ENCODE results near the gene TYRO3. TPM values are rescaled to one million over a fixed set of nuclear protein-coding genes. Genes with fewer than 3 reads are reported as not detected.

The TYRO3 gene
- total and polyA plus RNA-seq, 2 donors (not counting 1 experiment from before 2014, with no cell fraction given): 0.05 TPM; not detected in 1

- Mint-ChIP-seq H3K27ac (no peak overlapping the region), H3K4me3 (no peak overlapping the region), H3K27me3 (no peaks in the 10 kb centered on the region), H3K4me1 (no peaks in the 10 kb centered on the region), H3K9me3 (ENCODE audit: insufficient read depth) (no peaks in the 10 kb centered on the region)
- H3K9me3 ChIP-seq (ENCODE audit: control extremely low read depth in 1 of 3, control insufficient read depth in 2 of 3, insufficient read depth in 1 of 3, low read length in 2 of 3): no peaks in the 10 kb centered on the region
- WGBS (ENCODE audit: insufficient coverage): 98% methylated on average over 9 of the region's 9 CpGs
- peaks cover 0 to 13% of the 10 kb centered on the region in 2 experiments for H3K36me3 ChIP-seq (replicated peaks in 1 of 2; ENCODE audit: control extremely low read depth in 1 of 2, control insufficient read depth in 1 of 2, extremely low read depth in 1 of 2, insufficient read depth in 2 of 2, low read length in 1 of 2)
- H3K4me1 ChIP-seq (ENCODE audit: control insufficient read depth in 2 of 2, insufficient read depth in 2 of 2, low read length in 2 of 2): no peaks in the 10 kb centered on the region
- ChIA-PET POLR2A (no interaction called here), CTCF (no interaction called here)
- H3K79me2 ChIP-seq (ENCODE audit: control insufficient read depth, insufficient read depth, low read length): no peaks in the 10 kb centered on the region
- intact Hi-C loops (cut with micrococcal nuclease): no loop called here
- no peak overlapping the region for H2AFZ ChIP-seq (ENCODE audit: insufficient read depth, low read depth, low read length, poor library complexity, severe bottlenecking)
- H3K4me3 ChIP-seq (ENCODE audit: control extremely low read depth in 1 of 5, extremely low read depth in 1 of 5, insufficient read depth in 1 of 5, low read depth in 2 of 5, low read length in 4 of 5): no peak overlapping the region
- TF ChIP-seq CTCF (IDR thresholded peaks at IDR 0.05): no peak
- TF ChIP-seq EZH2 (IDR thresholded peaks at IDR 0.05; ENCODE audit: borderline replicate concordance, insufficient read depth, low read depth, low read length, poor library complexity, severe bottlenecking): no peak
- H4K20me1 ChIP-seq (ENCODE audit: control insufficient read depth, insufficient read depth, low read length, poor library complexity, severe bottlenecking): no peaks in the 10 kb centered on the region
- ATAC-seq (ENCODE audit: low read depth) (no peak), DNase-seq (no peak)
- H3K4me2 ChIP-seq (replicated peaks; ENCODE audit: low read depth, low read length, poor library complexity, severe bottlenecking): no peak overlapping the region
- no peak overlapping the region for H3K27ac ChIP-seq (ENCODE audit: low read length in 2 of 2)
- no peak overlapping the region for H3K9ac ChIP-seq (ENCODE audit: low read length)
- no peaks in the 10 kb centered on the region for H3K27me3 ChIP-seq (replicated peaks in 1 of 4; ENCODE audit: control extremely low read depth in 1 of 4, control insufficient read depth in 3 of 4, insufficient read depth in 4 of 4, low read length in 3 of 4)
Observed at GRCh38 chr15:41521614-41522013, 37.4 kb upstream of the TYRO3 start.

- Mint-ChIP-seq H3K27me3 (no peaks in the 10 kb centered on the region), H3K9me3 (ENCODE audit: insufficient read depth) (no peaks in the 10 kb centered on the region), H3K4me3 (no peak overlapping the region), H3K27ac (no peak overlapping the region), H3K4me1 (no peaks in the 10 kb centered on the region)
- Histone ChIP-seq H3K9me3 (ENCODE audit: control extremely low read depth in 1 of 3, control insufficient read depth in 2 of 3, insufficient read depth in 1 of 3, low read length in 2 of 3) (no peaks in the 10 kb centered on the region), H3K79me2 (ENCODE audit: control insufficient read depth, insufficient read depth, low read length) (no peaks in the 10 kb centered on the region), H2AFZ (ENCODE audit: insufficient read depth, low read depth, low read length, poor library complexity, severe bottlenecking) (no peak overlapping the region), H4K20me1 (ENCODE audit: control insufficient read depth, insufficient read depth, low read length, poor library complexity, severe bottlenecking) (no peaks in the 10 kb centered on the region), H3K9ac (ENCODE audit: low read length) (no peak overlapping the region), H3K4me1 (ENCODE audit: control insufficient read depth in 2 of 2, insufficient read depth in 2 of 2, low read length in 2 of 2) (no peaks in the 10 kb centered on the region), H3K4me3 (ENCODE audit: control extremely low read depth in 1 of 5, extremely low read depth in 1 of 5, insufficient read depth in 1 of 5, low read depth in 2 of 5, low read length in 4 of 5) (no peak overlapping the region), H3K36me3 (replicated peaks in 1 of 2; ENCODE audit: control extremely low read depth in 1 of 2, control insufficient read depth in 1 of 2, extremely low read depth in 1 of 2, insufficient read depth in 2 of 2, low read length in 1 of 2) (peaks cover 4 to 24% of the 10 kb centered on the region in 2 experiments), H3K27ac (ENCODE audit: low read length in 2 of 2) (no peak overlapping the region), H3K4me2 (replicated peaks; ENCODE audit: low read depth, low read length, poor library complexity, severe bottlenecking) (no peak overlapping the region), H3K27me3 (replicated peaks in 1 of 4; ENCODE audit: control extremely low read depth in 1 of 4, control insufficient read depth in 3 of 4, insufficient read depth in 4 of 4, low read length in 3 of 4) (no peaks in the 10 kb centered on the region)
- CTCF ChIA-PET: no interaction called here
- DNase-seq (no peak), ATAC-seq (ENCODE audit: low read depth) (no peak)
- POLR2A ChIA-PET: no interaction called here
- intact Hi-C loops (cut with micrococcal nuclease): no loop called here
- TF ChIP-seq EZH2 (IDR thresholded peaks at IDR 0.05; ENCODE audit: borderline replicate concordance, insufficient read depth, low read depth, low read length, poor library complexity, severe bottlenecking) (no peak), CTCF (IDR thresholded peaks at IDR 0.05) (no peak)
- WGBS (ENCODE audit: insufficient coverage): 98% methylated on average over 5 of the region's 5 CpGs
Observed at GRCh38 chr15:41523097-41523496, 35.9 kb upstream of the TYRO3 start.
